Gastrocnemius medialis (tissue), 4 donors: Measurements from ENCODE around the gene UBE4B. TPM values are rescaled to one million over a fixed set of nuclear protein-coding genes. Genes with fewer than 3 reads are reported as not detected.
A peak's percentile ranks its signal among the peaks of the same experiment; 100 is the strongest.
"Not testable (repeated sequence)": the region's sequence is repeated elsewhere in the genome, so short reads cannot be mapped to it uniquely, and the experiment has no call there.

Source experiments
- ATAC-seq, 2 donors: fragments of 150-250 bp; one replicate each; pipeline ENCODE4 v1.9.1; 2016
- DNase-seq, 2 donors: peaks; one replicate each; pipeline ENCODE4 v3.0.0-alpha.2; 2019
- H3K27ac ChIP-seq, 4 donors: fragments of 200-600 bp; sonication (generic); 1 replicate in 1 of 4; 2 replicates in 3 of 4; pipeline ENCODE4 v1.5.1; 2016 to 2018; ENCODE audit warnings: mild to moderate bottlenecking in 2 of 4, moderate library complexity in 1 of 4
- H3K27me3 ChIP-seq, 3 donors: fragments of 200-600 bp; sonication (generic) in 2 of 3; 1 replicate in 1 of 3; 2 replicates in 2 of 3; pipeline versions ENCODE4 v1.5.1 to v1.6.0; 2016 to 2019; ENCODE audit warnings: mild to moderate bottlenecking in 1 of 3, moderate library complexity in 1 of 3
- H3K36me3 ChIP-seq, 2 donors: fragments of 200-600 bp; sonication (generic) in 1 of 2; one replicate each; pipeline ENCODE4 v1.5.1; 2017 to 2018
- H3K4me1 ChIP-seq, 2 donors: fragments of 200-600 bp; sonication (generic) in 1 of 2; one replicate each; pipeline ENCODE4 v1.5.1; 2016 to 2017; ENCODE audit warnings: mild to moderate bottlenecking in 2 of 2
- H3K4me3 ChIP-seq, 4 donors: fragments of 200-600 bp; sonication (generic) in 3 of 4; 1 replicate in 1 of 4; 2 replicates in 3 of 4; pipeline ENCODE4 v1.5.1; 2016 to 2019; ENCODE audit warnings: mild to moderate bottlenecking in 2 of 4
- H3K9me3 ChIP-seq, 3 donors: fragments of 200-600 bp; sonication (generic) in 2 of 3; 1 replicate in 1 of 3; 2 replicates in 2 of 3; pipeline ENCODE4 v1.5.1; 2016 to 2019
- CTCF ChIP-seq, 5 experiments: fragments of 450-650 bp in 3 of 5; fragments of 200-600 bp in 2 of 5; sonication (generic) in 2 of 5; IDR thresholded peaks in 4 of 5; conservative IDR thresholded peaks in 1 of 5; 1 replicate in 4 of 5; 2 replicates in 1 of 5; pipeline ENCODE4 v1.5.1; 2016 to 2019; ENCODE audit warnings: antibody characterized with exemption in 5 of 5, mild to moderate bottlenecking in 3 of 5, moderate library complexity in 3 of 5
- POLR2A ChIP-seq, 2 donors: fragments of 450-650 bp; IDR thresholded peaks; one replicate each; pipeline ENCODE4 v1.6.1; 2017; ENCODE audit warnings: antibody characterized with exemption in 2 of 2, mild to moderate bottlenecking in 2 of 2, moderate library complexity in 2 of 2
- in situ Hi-C, 4 donors: fragments of 200-750 bp; cut with MboI; loops; one replicate each; pipeline versions ENCODE4 v1.15.0 to v1.8.0; 2017; ENCODE audit warnings: low sequenced_read_pairs in 4 of 4
- intact Hi-C: fragments of 100-400 bp; cut with DNase I; formaldehyde crosslinking; loops from one replicate; pipeline ENCODE4 v1.15.1; 2023; ENCODE audit warnings: low total_unique reads
- total RNA-seq, 4 donors: library from RNA; depleted of rRNA; stranded (reverse); fragments of >200 nt; gene quantifications; one replicate each; pipeline versions ENCODE4 v1.1.0 to v1.2.3, GENCODE V29; 2016

Gene UBE4B
- total RNA-seq, 4 donors from 2014 or later: 42.6 to 143 (median 98.2) TPM

DNA sequence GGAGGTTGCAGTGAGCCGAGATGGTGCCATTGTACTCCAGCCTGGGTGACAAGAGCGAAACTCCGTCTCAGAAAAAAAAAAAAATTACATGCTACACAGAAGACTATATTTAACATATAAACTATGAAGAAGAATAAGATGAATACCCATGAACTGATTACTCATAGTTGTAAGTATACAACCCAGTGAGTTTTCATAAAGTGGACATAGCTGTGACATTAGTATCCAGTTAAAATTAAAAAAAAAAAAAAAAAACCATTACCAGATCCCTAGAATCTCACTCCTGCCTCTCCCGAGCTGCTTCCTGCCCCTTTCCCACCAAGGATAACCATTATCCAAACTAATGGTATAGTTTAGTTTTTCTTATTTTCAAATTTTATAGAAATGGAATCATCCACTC, 37.4 kb downstream of the UBE4B start:
- Histone ChIP-seq H3K4me3 (no peak overlapping the region), H3K4me1 (peaks cover 24 to 32% of the 10 kb centered on the region in 2 donors), H3K9me3 (no peaks in the 10 kb centered on the region), H3K27ac (peak overlapping the region in 2 of 4 donors; percentile 6 to 84), H3K36me3 (no peaks in the 10 kb centered on the region), H3K27me3 (no peaks in the 10 kb centered on the region)
- ATAC-seq (no peak), DNase-seq (no peak)
- no peak for TF ChIP-seq CTCF (IDR thresholded peaks at IDR 0.05 in 4 of 5, conservative IDR thresholded peaks at IDR 0.05 in 1 of 5)
- TF ChIP-seq POLR2A (IDR thresholded peaks at IDR 0.05): no peak
- intact Hi-C loops: no loop called here
- in situ Hi-C loops: no loop called here

DNA sequence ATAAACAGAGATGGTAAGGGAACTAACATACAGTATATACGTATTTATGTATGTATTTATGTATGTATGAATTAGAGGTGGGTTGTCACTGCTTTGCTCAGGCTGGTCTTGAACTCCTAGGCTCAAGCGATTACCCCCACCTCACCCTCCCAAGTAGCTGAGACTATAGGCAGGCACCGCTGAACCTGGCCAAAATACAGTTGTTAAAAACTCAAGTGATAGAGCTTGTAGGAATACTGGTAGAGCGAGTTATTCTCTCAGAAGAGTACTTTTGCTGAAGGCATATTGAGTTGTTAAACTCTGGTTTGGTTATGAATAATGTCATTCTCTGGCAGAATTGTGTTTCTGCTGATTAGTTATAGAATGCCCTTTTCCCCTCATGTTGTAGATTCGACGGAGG, 38.9 kb downstream of the UBE4B start:
- no peaks in the 10 kb centered on the region for H3K9me3 ChIP-seq
- DNase-seq (no peak), ATAC-seq (no peak)
- intact Hi-C loops (no loop called here), in situ Hi-C loops (no loop called here)
- H3K36me3 ChIP-seq: no peaks in the 10 kb centered on the region
- H3K27me3 ChIP-seq: no peaks in the 10 kb centered on the region
- no peak for TF ChIP-seq CTCF (IDR thresholded peaks at IDR 0.05 in 4 of 5, conservative IDR thresholded peaks at IDR 0.05 in 1 of 5)
- TF ChIP-seq POLR2A (IDR thresholded peaks at IDR 0.05): no peak
- H3K4me1 ChIP-seq: peaks cover 11 to 20% of the 10 kb centered on the region in 2 donors
- no peak overlapping the region for H3K4me3 ChIP-seq
- no peak overlapping the region for H3K27ac ChIP-seq

DNA sequence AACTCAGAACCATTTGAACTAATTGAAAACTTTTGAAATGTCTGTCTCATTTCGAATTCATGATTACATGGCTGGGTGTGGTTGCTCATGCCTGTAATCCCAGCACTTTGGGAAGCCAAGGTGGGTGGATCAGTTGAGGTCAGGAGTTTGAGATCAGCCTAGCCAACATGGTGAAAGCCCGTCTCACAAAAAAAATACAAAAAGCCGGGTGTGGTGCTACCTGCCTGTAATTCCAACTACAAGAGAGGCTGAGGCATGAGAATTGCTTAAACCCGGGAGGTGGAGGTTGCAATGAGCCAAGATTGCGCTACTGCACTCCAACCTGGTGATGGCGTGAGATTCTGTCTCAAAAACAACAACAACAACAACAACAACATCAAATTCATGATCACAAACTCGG, 40.6 kb downstream of the UBE4B start:
- in situ Hi-C loops, intact Hi-C loops, H3K27me3 ChIP-seq, H3K4me3 ChIP-seq, DNase-seq, H3K4me1 ChIP-seq, ATAC-seq, H3K36me3 ChIP-seq, H3K9me3 ChIP-seq: not testable (repeated sequence)
- peak overlapping the region in 1 of 4 donors; percentile 12 for H3K27ac ChIP-seq

DNA sequence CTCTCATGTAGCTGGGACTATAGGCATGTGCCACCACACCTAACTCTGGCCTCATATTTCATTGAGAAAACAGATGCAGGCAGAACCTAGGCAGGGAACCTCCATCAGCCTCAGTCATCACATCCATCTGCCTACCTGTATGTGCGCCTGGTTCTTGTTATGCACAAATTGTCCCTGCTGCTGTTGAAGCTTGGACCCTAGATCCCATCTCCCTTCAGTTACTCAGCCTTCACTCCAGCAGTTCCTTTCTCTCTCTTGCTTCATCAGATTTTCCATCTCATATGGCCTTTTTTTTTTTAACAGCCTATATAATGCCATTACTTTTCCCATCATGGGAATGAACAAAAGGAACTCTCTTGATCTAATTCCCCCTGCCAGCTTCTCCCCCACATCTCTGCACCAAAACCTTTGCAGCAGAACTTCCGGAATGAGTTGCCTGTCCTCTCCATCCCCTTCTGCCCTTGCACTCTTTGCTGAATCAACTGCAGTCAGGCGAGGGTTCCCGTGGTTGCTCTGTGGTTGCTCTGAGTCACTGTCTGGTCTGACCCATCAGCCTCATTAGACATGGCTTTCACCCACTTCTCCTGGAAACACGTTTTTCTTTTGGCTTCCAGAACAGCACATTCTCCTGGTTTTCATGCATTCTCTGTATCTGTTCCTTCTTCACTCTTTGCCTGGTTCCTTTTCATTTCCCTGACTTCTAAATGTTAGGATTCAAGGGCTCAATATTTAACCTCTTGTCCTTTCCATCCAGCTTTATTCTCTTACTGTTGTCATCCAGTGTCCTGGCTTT, 41.5 kb downstream of the UBE4B start:
- no peak overlapping the region for H3K4me3 ChIP-seq
- no peak for DNase-seq
- no peak for TF ChIP-seq CTCF (IDR thresholded peaks at IDR 0.05 in 4 of 5, conservative IDR thresholded peaks at IDR 0.05 in 1 of 5)
- no peak for TF ChIP-seq POLR2A (IDR thresholded peaks at IDR 0.05)
- peak; percentile 23 to 49 for ATAC-seq
- H3K4me1 ChIP-seq: peaks cover 0 to under 1% of the 10 kb centered on the region in 2 donors
- H3K36me3 ChIP-seq: no peaks in the 10 kb centered on the region
- in situ Hi-C loops (no loop called here), intact Hi-C loops (no loop called here)
- H3K27ac ChIP-seq: peak overlapping the region in 3 of 4 donors; percentile 24 to 39 (median 24)
- H3K9me3 ChIP-seq: no peaks in the 10 kb centered on the region
- H3K27me3 ChIP-seq: no peaks in the 10 kb centered on the region

DNA sequence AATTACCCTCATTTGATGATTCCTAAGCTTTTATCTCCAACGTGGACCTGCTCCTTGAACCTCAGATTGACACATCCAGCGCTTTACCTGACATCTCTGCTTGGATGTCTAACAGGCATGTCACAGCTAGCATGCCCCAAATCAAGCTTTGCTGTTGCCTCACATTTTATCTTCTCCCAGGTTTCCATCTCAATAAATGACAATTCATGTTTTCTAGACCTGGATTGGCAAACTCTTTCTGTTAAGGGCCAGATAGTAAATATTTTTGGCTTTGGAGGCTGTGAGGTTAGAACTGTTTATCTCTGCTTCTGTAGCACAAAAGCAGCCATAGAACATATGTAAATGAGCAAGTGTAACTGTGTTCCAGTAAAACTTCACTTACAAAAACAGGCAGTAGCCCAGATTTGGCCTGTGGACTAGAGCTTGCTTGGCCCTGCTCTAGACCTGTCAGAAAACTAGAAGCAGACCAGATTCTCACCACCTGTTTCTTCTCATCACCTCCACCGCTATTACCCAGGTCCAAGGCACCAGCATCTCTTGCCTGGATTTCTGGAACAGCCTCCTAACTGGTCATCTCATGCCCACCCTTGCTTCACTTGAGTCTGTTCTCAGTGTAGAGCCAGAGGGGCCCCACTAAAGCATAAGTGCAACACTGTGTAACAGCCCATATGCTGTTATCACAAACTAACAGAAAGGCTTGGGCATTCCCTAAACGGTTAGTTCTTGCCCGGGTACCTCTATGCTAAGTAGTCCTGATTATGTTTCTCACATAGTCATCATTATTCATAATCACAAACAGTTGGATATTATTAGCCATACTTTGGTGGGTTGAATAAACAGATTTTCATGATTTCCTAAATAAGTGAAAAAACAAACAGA, 42.3 kb downstream of the UBE4B start:
- Histone ChIP-seq H3K36me3 (no peaks in the 10 kb centered on the region), H3K27ac (peak overlapping the region in 3 of 4 donors; percentile 24 to 39 (median 24)), H3K9me3 (no peaks in the 10 kb centered on the region), H3K27me3 (no peaks in the 10 kb centered on the region), H3K4me3 (no peak overlapping the region), H3K4me1 (no peaks in the 10 kb centered on the region)
- no peak for TF ChIP-seq POLR2A (IDR thresholded peaks at IDR 0.05)
- no peak for TF ChIP-seq CTCF (IDR thresholded peaks at IDR 0.05 in 4 of 5, conservative IDR thresholded peaks at IDR 0.05 in 1 of 5)
- intact Hi-C loops (no loop called here), in situ Hi-C loops (no loop called here)
- ATAC-seq (no peak), DNase-seq (no peak)
